WTC11 (cell line): ENCODE data around the gene SAMD4A.

Source experiments
- NFATC4 ChIP-seq: fragments of 250-450 bp; sonication (Bioruptor Pico); IDR thresholded peaks from 2 replicates; pipeline ENCODE4 v1.9.0; 2021; ENCODE audit warnings: mild to moderate bottlenecking
- OVOL2 ChIP-seq: fragments of 250-450 bp; sonication (Bioruptor Pico); IDR thresholded peaks from 2 replicates; pipeline ENCODE4 v1.9.0; 2021; ENCODE audit warnings: mild to moderate bottlenecking, borderline replicate concordance
- SMAD4 ChIP-seq: sonication (generic); formaldehyde crosslinking; IDR thresholded peaks from 2 replicates; pipeline ENCODE4 v1.8.0; 2022; ENCODE audit warnings: mild to moderate bottlenecking, missing genetic modification reagents
- SP1 ChIP-seq: sonication (generic); formaldehyde crosslinking; conservative IDR thresholded peaks from 2 replicates; pipeline ENCODE4 v1.8.1; 2022; ENCODE audit warnings: missing genetic modification reagents
- ZBTB21 ChIP-seq: sonication (generic); formaldehyde crosslinking; IDR thresholded peaks from 2 replicates; pipeline ENCODE4 v1.8.1; 2023; ENCODE audit warnings: mild to moderate bottlenecking, missing genetic modification reagents, borderline replicate concordance
- ZNF263 ChIP-seq: sonication (generic); formaldehyde crosslinking; IDR thresholded peaks from 2 replicates; pipeline ENCODE4 v1.8.1; 2022; ENCODE audit warnings: low read depth, mild to moderate bottlenecking, moderate library complexity, missing genetic modification reagents
- TF ChIP-seq, protein P1 (sequence below): sonication (generic); formaldehyde crosslinking; IDR thresholded peaks from 2 replicates; pipeline ENCODE4 v1.8.1; 2023; ENCODE audit warnings: mild to moderate bottlenecking, missing genetic modification reagents
- TF ChIP-seq, protein P2 (sequence below): fragments of 200-600 bp; IDR thresholded peaks from 2 replicates; pipeline ENCODE4 v1.8.0; 2022; ENCODE audit warnings: antibody characterized with exemption
- TF ChIP-seq, protein P3 (sequence below): fragments of 250-450 bp; sonication (Bioruptor Pico); IDR thresholded peaks from 2 replicates; pipeline ENCODE4 v1.9.0; 2021; ENCODE audit warnings: mild to moderate bottlenecking, borderline replicate concordance
- TF ChIP-seq, protein P4 (sequence below): sonication (generic); formaldehyde crosslinking; conservative IDR thresholded peaks from 2 replicates; pipeline ENCODE4 v1.8.1; 2022; ENCODE audit warnings: mild to moderate bottlenecking, missing genetic modification reagents
- TF ChIP-seq, protein P5 (sequence below): sonication (generic); formaldehyde crosslinking; IDR thresholded peaks from 2 replicates; pipeline ENCODE4 v1.8.0; 2022; ENCODE audit warnings: mild to moderate bottlenecking, missing genetic modification reagents

DNA sequence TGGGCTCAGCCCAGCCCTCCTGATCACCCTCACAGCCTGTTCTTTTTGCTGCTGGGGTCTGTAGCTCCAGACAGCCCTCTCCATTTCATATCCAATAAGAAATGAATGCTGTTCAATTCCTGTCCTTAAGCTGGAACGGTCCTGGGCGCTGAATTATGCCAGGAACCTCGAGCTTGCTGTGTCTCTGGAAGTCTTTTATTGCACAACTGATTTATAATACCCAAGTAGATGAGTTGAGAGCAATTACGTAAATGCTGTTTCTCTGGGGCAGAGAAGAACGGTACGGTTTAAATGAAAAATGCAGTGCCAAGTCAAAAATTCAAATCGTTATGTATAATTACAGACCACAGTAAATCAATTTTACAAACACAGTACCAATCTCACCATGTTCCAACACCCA lies 161.0 kb downstream of the SAMD4A start:
- TF ChIP-seq, protein P1, sequence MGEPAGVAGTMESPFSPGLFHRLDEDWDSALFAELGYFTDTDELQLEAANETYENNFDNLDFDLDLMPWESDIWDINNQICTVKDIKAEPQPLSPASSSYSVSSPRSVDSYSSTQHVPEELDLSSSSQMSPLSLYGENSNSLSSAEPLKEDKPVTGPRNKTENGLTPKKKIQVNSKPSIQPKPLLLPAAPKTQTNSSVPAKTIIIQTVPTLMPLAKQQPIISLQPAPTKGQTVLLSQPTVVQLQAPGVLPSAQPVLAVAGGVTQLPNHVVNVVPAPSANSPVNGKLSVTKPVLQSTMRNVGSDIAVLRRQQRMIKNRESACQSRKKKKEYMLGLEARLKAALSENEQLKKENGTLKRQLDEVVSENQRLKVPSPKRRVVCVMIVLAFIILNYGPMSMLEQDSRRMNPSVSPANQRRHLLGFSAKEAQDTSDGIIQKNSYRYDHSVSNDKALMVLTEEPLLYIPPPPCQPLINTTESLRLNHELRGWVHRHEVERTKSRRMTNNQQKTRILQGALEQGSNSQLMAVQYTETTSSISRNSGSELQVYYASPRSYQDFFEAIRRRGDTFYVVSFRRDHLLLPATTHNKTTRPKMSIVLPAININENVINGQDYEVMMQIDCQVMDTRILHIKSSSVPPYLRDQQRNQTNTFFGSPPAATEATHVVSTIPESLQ (CRISPR knock-in tag), result no peak
- TF ChIP-seq, protein P2, sequence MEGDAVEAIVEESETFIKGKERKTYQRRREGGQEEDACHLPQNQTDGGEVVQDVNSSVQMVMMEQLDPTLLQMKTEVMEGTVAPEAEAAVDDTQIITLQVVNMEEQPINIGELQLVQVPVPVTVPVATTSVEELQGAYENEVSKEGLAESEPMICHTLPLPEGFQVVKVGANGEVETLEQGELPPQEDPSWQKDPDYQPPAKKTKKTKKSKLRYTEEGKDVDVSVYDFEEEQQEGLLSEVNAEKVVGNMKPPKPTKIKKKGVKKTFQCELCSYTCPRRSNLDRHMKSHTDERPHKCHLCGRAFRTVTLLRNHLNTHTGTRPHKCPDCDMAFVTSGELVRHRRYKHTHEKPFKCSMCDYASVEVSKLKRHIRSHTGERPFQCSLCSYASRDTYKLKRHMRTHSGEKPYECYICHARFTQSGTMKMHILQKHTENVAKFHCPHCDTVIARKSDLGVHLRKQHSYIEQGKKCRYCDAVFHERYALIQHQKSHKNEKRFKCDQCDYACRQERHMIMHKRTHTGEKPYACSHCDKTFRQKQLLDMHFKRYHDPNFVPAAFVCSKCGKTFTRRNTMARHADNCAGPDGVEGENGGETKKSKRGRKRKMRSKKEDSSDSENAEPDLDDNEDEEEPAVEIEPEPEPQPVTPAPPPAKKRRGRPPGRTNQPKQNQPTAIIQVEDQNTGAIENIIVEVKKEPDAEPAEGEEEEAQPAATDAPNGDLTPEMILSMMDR, result no peak
- TF ChIP-seq, protein P3, sequence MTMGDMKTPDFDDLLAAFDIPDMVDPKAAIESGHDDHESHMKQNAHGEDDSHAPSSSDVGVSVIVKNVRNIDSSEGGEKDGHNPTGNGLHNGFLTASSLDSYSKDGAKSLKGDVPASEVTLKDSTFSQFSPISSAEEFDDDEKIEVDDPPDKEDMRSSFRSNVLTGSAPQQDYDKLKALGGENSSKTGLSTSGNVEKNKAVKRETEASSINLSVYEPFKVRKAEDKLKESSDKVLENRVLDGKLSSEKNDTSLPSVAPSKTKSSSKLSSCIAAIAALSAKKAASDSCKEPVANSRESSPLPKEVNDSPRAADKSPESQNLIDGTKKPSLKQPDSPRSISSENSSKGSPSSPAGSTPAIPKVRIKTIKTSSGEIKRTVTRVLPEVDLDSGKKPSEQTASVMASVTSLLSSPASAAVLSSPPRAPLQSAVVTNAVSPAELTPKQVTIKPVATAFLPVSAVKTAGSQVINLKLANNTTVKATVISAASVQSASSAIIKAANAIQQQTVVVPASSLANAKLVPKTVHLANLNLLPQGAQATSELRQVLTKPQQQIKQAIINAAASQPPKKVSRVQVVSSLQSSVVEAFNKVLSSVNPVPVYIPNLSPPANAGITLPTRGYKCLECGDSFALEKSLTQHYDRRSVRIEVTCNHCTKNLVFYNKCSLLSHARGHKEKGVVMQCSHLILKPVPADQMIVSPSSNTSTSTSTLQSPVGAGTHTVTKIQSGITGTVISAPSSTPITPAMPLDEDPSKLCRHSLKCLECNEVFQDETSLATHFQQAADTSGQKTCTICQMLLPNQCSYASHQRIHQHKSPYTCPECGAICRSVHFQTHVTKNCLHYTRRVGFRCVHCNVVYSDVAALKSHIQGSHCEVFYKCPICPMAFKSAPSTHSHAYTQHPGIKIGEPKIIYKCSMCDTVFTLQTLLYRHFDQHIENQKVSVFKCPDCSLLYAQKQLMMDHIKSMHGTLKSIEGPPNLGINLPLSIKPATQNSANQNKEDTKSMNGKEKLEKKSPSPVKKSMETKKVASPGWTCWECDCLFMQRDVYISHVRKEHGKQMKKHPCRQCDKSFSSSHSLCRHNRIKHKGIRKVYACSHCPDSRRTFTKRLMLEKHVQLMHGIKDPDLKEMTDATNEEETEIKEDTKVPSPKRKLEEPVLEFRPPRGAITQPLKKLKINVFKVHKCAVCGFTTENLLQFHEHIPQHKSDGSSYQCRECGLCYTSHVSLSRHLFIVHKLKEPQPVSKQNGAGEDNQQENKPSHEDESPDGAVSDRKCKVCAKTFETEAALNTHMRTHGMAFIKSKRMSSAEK, result no peak
- TF ChIP-seq SP1 (CRISPR knock-in tag) (no peak), ZNF263 (CRISPR knock-in tag) (no peak), OVOL2 (CRISPR knock-in tag) (no peak), ZBTB21 (CRISPR knock-in tag) (no peak), SMAD4 (no peak), NFATC4 (CRISPR knock-in tag) (no peak)
- TF ChIP-seq, protein P4, sequence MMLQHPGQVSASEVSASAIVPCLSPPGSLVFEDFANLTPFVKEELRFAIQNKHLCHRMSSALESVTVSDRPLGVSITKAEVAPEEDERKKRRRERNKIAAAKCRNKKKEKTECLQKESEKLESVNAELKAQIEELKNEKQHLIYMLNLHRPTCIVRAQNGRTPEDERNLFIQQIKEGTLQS, result no peak
- TF ChIP-seq, protein P5, sequence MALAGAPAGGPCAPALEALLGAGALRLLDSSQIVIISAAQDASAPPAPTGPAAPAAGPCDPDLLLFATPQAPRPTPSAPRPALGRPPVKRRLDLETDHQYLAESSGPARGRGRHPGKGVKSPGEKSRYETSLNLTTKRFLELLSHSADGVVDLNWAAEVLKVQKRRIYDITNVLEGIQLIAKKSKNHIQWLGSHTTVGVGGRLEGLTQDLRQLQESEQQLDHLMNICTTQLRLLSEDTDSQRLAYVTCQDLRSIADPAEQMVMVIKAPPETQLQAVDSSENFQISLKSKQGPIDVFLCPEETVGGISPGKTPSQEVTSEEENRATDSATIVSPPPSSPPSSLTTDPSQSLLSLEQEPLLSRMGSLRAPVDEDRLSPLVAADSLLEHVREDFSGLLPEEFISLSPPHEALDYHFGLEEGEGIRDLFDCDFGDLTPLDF (CRISPR knock-in tag), result no peak
